ENCODE results near the gene FLT4.
"Not testable (repeated sequence)": the region's sequence is repeated elsewhere in the genome, so short reads cannot be mapped to it uniquely, and the experiment has no call there.

Gene FLT4

GRCh38 chr5:180670586-180671359 is 21.4 kb upstream of the FLT4 start:
- H3K4me1 ChIP-seq (ENCODE audit: control insufficient read depth in 2 of 2, insufficient read depth in 2 of 2, low read length in 2 of 2), result no peaks in the 10 kb centered on the region
- no peaks in the 10 kb centered on the region for H3K9me3 ChIP-seq (ENCODE audit: control insufficient read depth in 2 of 2, low read length in 2 of 2)
- H3K27me3 ChIP-seq (ENCODE audit: control insufficient read depth in 2 of 2, insufficient read depth in 2 of 2, low read length in 2 of 2), result peaks cover 7 to 9% of the 10 kb centered on the region in 2 donors
- H3K9ac ChIP-seq (ENCODE audit: low read depth in 1 of 2, low read length in 2 of 2), result no peak overlapping the region
- H3K4me3 ChIP-seq (ENCODE audit: low read length in 2 of 2), result no peak overlapping the region
- no peaks in the 10 kb centered on the region for H3K36me3 ChIP-seq (ENCODE audit: control insufficient read depth in 2 of 2, insufficient read depth in 2 of 2, low read length in 2 of 2)
- H3K27ac ChIP-seq (ENCODE audit: low read depth in 2 of 2, low read length in 2 of 2), result no peak overlapping the region

- peaks cover 7% of the 10 kb centered on the region in 2 donors for H3K27me3 ChIP-seq (ENCODE audit: control insufficient read depth in 2 of 2, insufficient read depth in 2 of 2, low read length in 2 of 2)
- H3K9me3 ChIP-seq (ENCODE audit: control insufficient read depth in 2 of 2, low read length in 2 of 2), result no peaks in the 10 kb centered on the region
- H3K4me3 ChIP-seq (ENCODE audit: low read length in 2 of 2), result no peak overlapping the region
- no peak overlapping the region for H3K27ac ChIP-seq (ENCODE audit: low read depth in 2 of 2, low read length in 2 of 2)
- no peaks in the 10 kb centered on the region for H3K4me1 ChIP-seq (ENCODE audit: control insufficient read depth in 2 of 2, insufficient read depth in 2 of 2, low read length in 2 of 2)
- H3K9ac ChIP-seq (ENCODE audit: low read depth in 1 of 2, low read length in 2 of 2), result no peak overlapping the region
- no peaks in the 10 kb centered on the region for H3K36me3 ChIP-seq (ENCODE audit: control insufficient read depth in 2 of 2, insufficient read depth in 2 of 2, low read length in 2 of 2)
Measured at GRCh38 chr5:180670157-180670556, 20.8 kb upstream of the FLT4 start.

- Histone ChIP-seq H3K9ac (ENCODE audit: low read depth in 1 of 2, low read length in 2 of 2) (no peak overlapping the region), H3K4me1 (ENCODE audit: control insufficient read depth in 2 of 2, insufficient read depth in 2 of 2, low read length in 2 of 2) (no peaks in the 10 kb centered on the region), H3K9me3 (ENCODE audit: control insufficient read depth in 2 of 2, low read length in 2 of 2) (no peaks in the 10 kb centered on the region), H3K4me3 (ENCODE audit: low read length in 2 of 2) (no peak overlapping the region), H3K36me3 (ENCODE audit: control insufficient read depth in 2 of 2, insufficient read depth in 2 of 2, low read length in 2 of 2) (no peaks in the 10 kb centered on the region), H3K27ac (ENCODE audit: low read depth in 2 of 2, low read length in 2 of 2) (no peak overlapping the region), H3K27me3 (ENCODE audit: control insufficient read depth in 2 of 2, insufficient read depth in 2 of 2, low read length in 2 of 2) (peaks cover 3 to 7% of the 10 kb centered on the region in 2 donors)
Measured at GRCh38 chr5:180669661-180670060, 20.3 kb upstream of the FLT4 start.

- Histone ChIP-seq H3K27me3 (ENCODE audit: control insufficient read depth in 2 of 2, insufficient read depth in 2 of 2, low read length in 2 of 2) (peaks cover 3 to 7% of the 10 kb centered on the region in 2 donors), H3K27ac (ENCODE audit: low read depth in 2 of 2, low read length in 2 of 2) (no peak overlapping the region), H3K36me3 (ENCODE audit: control insufficient read depth in 2 of 2, insufficient read depth in 2 of 2, low read length in 2 of 2) (no peaks in the 10 kb centered on the region), H3K9me3 (ENCODE audit: control insufficient read depth in 2 of 2, low read length in 2 of 2) (no peaks in the 10 kb centered on the region), H3K4me3 (ENCODE audit: low read length in 2 of 2) (no peak overlapping the region), H3K4me1 (ENCODE audit: control insufficient read depth in 2 of 2, insufficient read depth in 2 of 2, low read length in 2 of 2) (no peaks in the 10 kb centered on the region), H3K9ac (ENCODE audit: low read depth in 1 of 2, low read length in 2 of 2) (no peak overlapping the region)
Measured at GRCh38 chr5:180668835-180669596, 19.6 kb upstream of the FLT4 start.

- Histone ChIP-seq H3K4me3 (ENCODE audit: low read length in 2 of 2) (no peak overlapping the region), H3K4me1 (ENCODE audit: control insufficient read depth in 2 of 2, insufficient read depth in 2 of 2, low read length in 2 of 2) (no peaks in the 10 kb centered on the region), H3K9me3 (ENCODE audit: control insufficient read depth in 2 of 2, low read length in 2 of 2) (no peaks in the 10 kb centered on the region), H3K36me3 (ENCODE audit: control insufficient read depth in 2 of 2, insufficient read depth in 2 of 2, low read length in 2 of 2) (no peaks in the 10 kb centered on the region), H3K27ac (ENCODE audit: low read depth in 2 of 2, low read length in 2 of 2) (no peak overlapping the region), H3K9ac (ENCODE audit: low read depth in 1 of 2, low read length in 2 of 2) (no peak overlapping the region), H3K27me3 (ENCODE audit: control insufficient read depth in 2 of 2, insufficient read depth in 2 of 2, low read length in 2 of 2) (peaks cover 0 to 3% of the 10 kb centered on the region in 2 donors)
Measured at GRCh38 chr5:180666812-180667211, 17.4 kb upstream of the FLT4 start.

GRCh38 chr5:180665682-180666404 is 16.4 kb upstream of the FLT4 start:
- H3K9me3 ChIP-seq (ENCODE audit: control insufficient read depth in 2 of 2, low read length in 2 of 2), result no peaks in the 10 kb centered on the region
- H3K9ac ChIP-seq (ENCODE audit: low read depth in 1 of 2, low read length in 2 of 2), result no peak overlapping the region
- H3K4me1 ChIP-seq (ENCODE audit: control insufficient read depth in 2 of 2, insufficient read depth in 2 of 2, low read length in 2 of 2), result no peaks in the 10 kb centered on the region
- H3K27ac ChIP-seq (ENCODE audit: low read depth in 2 of 2, low read length in 2 of 2), result no peak overlapping the region
- peaks cover 0 to 3% of the 10 kb centered on the region in 2 donors for H3K27me3 ChIP-seq (ENCODE audit: control insufficient read depth in 2 of 2, insufficient read depth in 2 of 2, low read length in 2 of 2)
- H3K36me3 ChIP-seq (ENCODE audit: control insufficient read depth in 2 of 2, insufficient read depth in 2 of 2, low read length in 2 of 2), result no peaks in the 10 kb centered on the region
- no peak overlapping the region for H3K4me3 ChIP-seq (ENCODE audit: low read length in 2 of 2)

GRCh38 chr5:180658774-180659564 is 9.6 kb upstream of the FLT4 start:
- no peak overlapping the region for H3K4me3 ChIP-seq (ENCODE audit: low read length in 2 of 2)
- H3K27me3 ChIP-seq (ENCODE audit: control insufficient read depth in 2 of 2, insufficient read depth in 2 of 2, low read length in 2 of 2), result no peaks in the 10 kb centered on the region
- no peak overlapping the region for H3K27ac ChIP-seq (ENCODE audit: low read depth in 2 of 2, low read length in 2 of 2)
- no peaks in the 10 kb centered on the region for H3K36me3 ChIP-seq (ENCODE audit: control insufficient read depth in 2 of 2, insufficient read depth in 2 of 2, low read length in 2 of 2)
- H3K4me1 ChIP-seq (ENCODE audit: control insufficient read depth in 2 of 2, insufficient read depth in 2 of 2, low read length in 2 of 2), result no peaks in the 10 kb centered on the region
- no peaks in the 10 kb centered on the region for H3K9me3 ChIP-seq (ENCODE audit: control insufficient read depth in 2 of 2, low read length in 2 of 2)
- no peak overlapping the region for H3K9ac ChIP-seq (ENCODE audit: low read depth in 1 of 2, low read length in 2 of 2)

GRCh38 chr5:180655243-180655642 is 5.8 kb upstream of the FLT4 start:
- H3K9me3 ChIP-seq (ENCODE audit: control insufficient read depth in 2 of 2, low read length in 2 of 2); H3K4me1 ChIP-seq (ENCODE audit: control insufficient read depth in 2 of 2, insufficient read depth in 2 of 2, low read length in 2 of 2); H3K27ac ChIP-seq (ENCODE audit: low read depth in 2 of 2, low read length in 2 of 2); H3K4me3 ChIP-seq (ENCODE audit: low read length in 2 of 2); H3K36me3 ChIP-seq (ENCODE audit: control insufficient read depth in 2 of 2, insufficient read depth in 2 of 2, low read length in 2 of 2); H3K9ac ChIP-seq (ENCODE audit: low read depth in 1 of 2, low read length in 2 of 2): not testable (repeated sequence)
- peaks cover 3 to 13% of the 10 kb centered on the region in 2 donors for H3K27me3 ChIP-seq (ENCODE audit: control insufficient read depth in 2 of 2, insufficient read depth in 2 of 2, low read length in 2 of 2)

- H3K27ac ChIP-seq (ENCODE audit: low read depth in 2 of 2, low read length in 2 of 2), result no peak overlapping the region
- peaks cover 8 to 17% of the 10 kb centered on the region in 2 donors for H3K27me3 ChIP-seq (ENCODE audit: control insufficient read depth in 2 of 2, insufficient read depth in 2 of 2, low read length in 2 of 2)
- H3K4me3 ChIP-seq (ENCODE audit: low read length in 2 of 2), result no peak overlapping the region
- H3K36me3 ChIP-seq (ENCODE audit: control insufficient read depth in 2 of 2, insufficient read depth in 2 of 2, low read length in 2 of 2), result no peaks in the 10 kb centered on the region
- H3K9me3 ChIP-seq (ENCODE audit: control insufficient read depth in 2 of 2, low read length in 2 of 2), result no peaks in the 10 kb centered on the region
- H3K4me1 ChIP-seq (ENCODE audit: control insufficient read depth in 2 of 2, insufficient read depth in 2 of 2, low read length in 2 of 2), result no peaks in the 10 kb centered on the region
- H3K9ac ChIP-seq (ENCODE audit: low read depth in 1 of 2, low read length in 2 of 2), result no peak overlapping the region
Measured at GRCh38 chr5:180652771-180653170, 3.4 kb upstream of the FLT4 start.

Measured in mucosa of rectum (tissue), 2 donors.